ENCODE data around the gene EVX2. TPM values are rescaled to one million over a fixed set of nuclear protein-coding genes. Genes with fewer than 3 reads are reported as not detected.

The EVX2 gene
- total and polyA plus RNA-seq, 2 of the 4 experiments (the other 2 are of a cell fraction): not detected

GRCh38 chr2:176128982-176129796 lies 45.4 kb upstream of the EVX2 start, which contains the start of gene HOXD8:
Gene HOXD8, plus strand, starts transcription at chr2:176129705. Its CDS starts 662 bp downstream, at chr2:176130367.
- in situ Hi-C loops (cut with MboI; ENCODE audit: low sequenced_read_pairs) (loop anchor here (5.0 to 10.0 kb wide), 4 partner anchors 326 to 1026 kb away; no protein-coding TSS in a partner anchor), dilution Hi-C loops (cut with HindIII; ENCODE audit: low sequenced_read_pairs, unreplicated experiment) (no loop called here), intact Hi-C loops (cut with micrococcal nuclease) (no loop called here)
- H3K4ac ChIP-seq (ENCODE audit: low read depth, low read length): no peak within 1 kb of the TSS
- ATAC-seq (ENCODE audit: low read depth) (peak; percentile 21), DNase-seq (peak; percentile 9)
- H3K36me3 ChIP-seq (ENCODE audit: control insufficient read depth, insufficient read depth, low read length): no peaks in the 10 kb centered on the region
- no peak within 1 kb of the TSS for H3K56ac ChIP-seq (ENCODE audit: extremely low read depth, insufficient read depth, low read length)
- no peak within 1 kb of the TSS for H2BK20ac ChIP-seq (ENCODE audit: low read depth, low read length)
- POLR2A ChIA-PET (ENCODE audit: unreplicated experiment): no interaction called here
- no peak within 1 kb of the TSS for H3K14ac ChIP-seq (replicated peaks; ENCODE audit: low read depth, low read length)
- no peak within 1 kb of the TSS for H3K27ac ChIP-seq (ENCODE audit: insufficient read depth, low read length)
- H3K4me1 ChIP-seq (ENCODE audit: control insufficient read depth, insufficient read depth, low read length): no peaks in the 10 kb centered on the region
- no TSS peak for BruUV-seq (replicated peaks)
- H2BK120ac ChIP-seq (ENCODE audit: low read depth, low read length): no peak within 1 kb of the TSS
- no peak within 1 kb of the TSS for H4K91ac ChIP-seq (ENCODE audit: insufficient read depth, low read depth, low read length)
- H3K18ac ChIP-seq (ENCODE audit: low read depth, low read length): no peak within 1 kb of the TSS
- H3K23ac ChIP-seq (ENCODE audit: low read depth, low read length): no peak within 1 kb of the TSS; the same call in 1 of the 2 replicates
- H3K27me3 ChIP-seq (ENCODE audit: control insufficient read depth, insufficient read depth, low read length): peaks cover 87% of the 10 kb centered on the region
- H3K9ac ChIP-seq (ENCODE audit: low read depth, low read length): no peak within 1 kb of the TSS
- no peak within 1 kb of the TSS for H4K5ac ChIP-seq (ENCODE audit: low read depth, low read length)
- no peaks in the 10 kb centered on the region; the same call in none of the 2 replicates for H3K9me3 ChIP-seq (ENCODE audit: control insufficient read depth, insufficient read depth, low read length)
- H2AFZ ChIP-seq (replicated peaks; ENCODE audit: low read length, poor library complexity): peak within 1 kb of the TSS; percentile 70
- no peak within 1 kb of the TSS for H2BK5ac ChIP-seq (ENCODE audit: low read depth, low read length, poor library complexity, severe bottlenecking)
- peak within 1 kb of the TSS; percentile 28; the same call in 1 of the 2 replicates for H3K4me2 ChIP-seq (ENCODE audit: low read depth, low read length)
- H3K9me1 ChIP-seq (ENCODE audit: insufficient read depth, low read length): no peaks in the 10 kb centered on the region
- H2BK15ac ChIP-seq (ENCODE audit: low read depth, low read length): no peak within 1 kb of the TSS
- H2AK5ac ChIP-seq (ENCODE audit: low read depth, low read length): no peak within 1 kb of the TSS
- no peaks in the 10 kb centered on the region for H4K20me1 ChIP-seq (ENCODE audit: insufficient read depth, low read length)
- CTCF ChIA-PET: interaction anchor here (3.0 to 3.7 kb wide), 2 partner anchors 425 to 1019 kb away, joined by 19 to 22 read pairs; no protein-coding TSS in a partner anchor
- no peaks in the 10 kb centered on the region for H3K79me1 ChIP-seq (ENCODE audit: low read depth in 1 of 2, low read length in 2 of 2)
- H4K8ac ChIP-seq (ENCODE audit: low read depth in 2 of 2, low read length in 2 of 2): no peak within 1 kb of the TSS
- H3K4me3 ChIP-seq (ENCODE audit: insufficient read depth, low read depth, low read length): peak within 1 kb of the TSS; percentile 7; the same call in 1 of the 2 replicates
- WGBS, 2 experiments (ENCODE audit: extremely low coverage in 2 of 2, insufficient read length in 1 of 2): 0% methylated on average over 5 of the region's 64 CpGs; no CpG with 5 or more reads in 1 of the 2 experiments
- H2AK9ac ChIP-seq (replicated peaks; ENCODE audit: low read depth, low read length, poor library complexity): no peak within 1 kb of the TSS
- TF ChIP-seq RAD21 (IDR thresholded peaks at IDR 0.05; ENCODE audit: low read length) (no peak), RFX5 (IDR thresholded peaks at IDR 0.05; ENCODE audit: low read depth, low read length) (no peak), MAFK (IDR thresholded peaks at IDR 0.05; ENCODE audit: low read depth, low read length) (no peak), CTCF (conservative IDR thresholded peaks at IDR 0.05; ENCODE audit: low read depth, low read length) (no peak), MAZ (IDR thresholded peaks at IDR 0.05; ENCODE audit: borderline replicate concordance, low read depth, low read length) (no peak), USF2 (IDR thresholded peaks at IDR 0.05; ENCODE audit: low read depth, low read length) (no peak), POLR2A (IDR thresholded peaks at IDR 0.05; ENCODE audit: low read depth, low read length) (no peak)

Measured in IMR-90 (cell line).